Breast epithelium (tissue), 4 donors: Measurements from ENCODE around the gene SRP9. TPM values are rescaled to one million over a fixed set of nuclear protein-coding genes. Genes with fewer than 3 reads are reported as not detected.

Experiments used
- DNase-seq, 2 donors: peaks; one replicate each; pipeline ENCODE4 v3.0.0-alpha.2; 2019; ENCODE audit warnings: low spot score in 2 of 2
- H3K27ac ChIP-seq, 2 donors: fragments of 200-600 bp; sonication (generic) in 1 of 2; one replicate each; pipeline ENCODE4 v1.5.1; 2016 to 2019; ENCODE audit warnings: mild to moderate bottlenecking in 1 of 2
- H3K27me3 ChIP-seq, 2 donors: fragments of 200-600 bp; sonication (generic) in 1 of 2; one replicate each; pipeline versions ENCODE4 v1.5.1 to v1.6.0; 2017 to 2019; ENCODE audit warnings: control low read depth in 1 of 2, mild to moderate bottlenecking in 1 of 2
- H3K36me3 ChIP-seq: fragments of 200-600 bp; one replicate; pipeline ENCODE4 v1.5.1; 2019
- H3K4me1 ChIP-seq, 2 donors: fragments of 200-600 bp; sonication (generic); one replicate each; pipeline ENCODE4 v1.5.1; 2016 to 2019; ENCODE audit warnings: control low read depth in 1 of 2
- H3K4me3 ChIP-seq, 3 donors: fragments of 200-600 bp; sonication (generic); 1 replicate in 2 of 3; 2 replicates in 1 of 3; pipeline ENCODE4 v1.5.1; 2016 to 2019; ENCODE audit warnings: mild to moderate bottlenecking in 3 of 3, moderate library complexity in 2 of 3
- H3K9me3 ChIP-seq, 2 donors: fragments of 200-600 bp; sonication (generic) in 1 of 2; one replicate each; pipeline ENCODE4 v1.5.1; 2016 to 2019; ENCODE audit warnings: control low read depth in 1 of 2
- POLR2A ChIP-seq: fragments of 450-650 bp; IDR thresholded peaks from one replicate; pipeline ENCODE4 v1.6.1; 2016; ENCODE audit warnings: antibody characterized with exemption, mild to moderate bottlenecking, moderate library complexity
- POLR2AphosphoS5 ChIP-seq, 3 donors: sonication (generic); formaldehyde crosslinking; IDR thresholded peaks; one replicate each; pipeline ENCODE4 v1.6.1; 2017; ENCODE audit warnings: antibody characterized with exemption in 3 of 3
- intact Hi-C: fragments of 100-400 bp; cut with DNase I; formaldehyde crosslinking; loops from one replicate; pipeline ENCODE4 v1.15.1; 2023; ENCODE audit warnings: low total_unique reads
- total RNA-seq, 3 donors: library from RNA; depleted of rRNA; stranded (reverse); fragments of >200 nt; gene quantifications; one replicate each; pipeline ENCODE4 v1.1.0, GENCODE V29; 2016
- TF ChIP-seq, protein P1 (sequence below), 3 donors: fragments of 450-650 bp; IDR thresholded peaks; one replicate each; pipeline ENCODE4 v1.5.1; 2016 to 2017; ENCODE audit warnings: antibody characterized with exemption in 3 of 3, mild to moderate bottlenecking in 3 of 3, moderate library complexity in 3 of 3

The SRP9 gene
- total RNA-seq, 3 donors from 2014 or later, result 168 to 251 (median 205) TPM

DNA sequence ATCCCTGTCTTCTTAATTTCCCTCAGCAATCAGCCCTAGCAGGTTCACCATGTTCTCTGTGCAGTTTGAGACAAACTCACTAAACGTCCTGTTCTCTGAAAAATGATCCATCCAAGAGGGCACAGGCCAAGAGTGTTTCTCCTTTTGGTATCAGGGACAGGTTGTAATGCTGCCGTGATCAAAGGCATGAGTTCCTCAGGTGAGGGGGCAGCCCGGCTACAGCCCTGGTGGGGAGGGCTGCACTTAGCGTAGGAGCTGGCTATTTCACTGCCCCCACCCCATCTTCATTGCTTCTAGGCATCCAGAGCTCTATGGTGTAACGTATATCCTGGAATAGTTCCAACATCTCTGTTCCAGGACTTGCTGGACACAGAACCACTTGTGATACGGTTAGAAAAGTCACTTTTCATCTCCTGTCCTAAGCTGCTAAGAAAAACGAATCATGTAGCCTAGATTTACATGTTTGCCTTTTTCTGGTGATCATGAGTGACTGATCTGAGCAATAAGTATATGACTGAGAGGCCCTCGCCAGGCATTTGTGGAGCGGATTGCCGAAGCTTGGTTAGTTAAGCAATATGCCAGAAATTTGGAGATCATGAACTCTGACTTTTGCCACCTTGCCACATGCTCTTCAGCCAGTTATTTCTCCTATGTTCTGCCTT lies 41.1 kb upstream of the SRP9 start:
- DNase-seq, result no peak
- H3K4me3 ChIP-seq, result no peak overlapping the region
- H3K27me3 ChIP-seq, result no peaks in the 10 kb centered on the region
- no peaks in the 10 kb centered on the region for H3K9me3 ChIP-seq
- H3K27ac ChIP-seq, result peak overlapping the region; percentile 46 to 88
- TF ChIP-seq POLR2A (no peak), POLR2AphosphoS5 (IDR thresholded peaks at IDR 0.05) (no peak)
- TF ChIP-seq, protein P1, sequence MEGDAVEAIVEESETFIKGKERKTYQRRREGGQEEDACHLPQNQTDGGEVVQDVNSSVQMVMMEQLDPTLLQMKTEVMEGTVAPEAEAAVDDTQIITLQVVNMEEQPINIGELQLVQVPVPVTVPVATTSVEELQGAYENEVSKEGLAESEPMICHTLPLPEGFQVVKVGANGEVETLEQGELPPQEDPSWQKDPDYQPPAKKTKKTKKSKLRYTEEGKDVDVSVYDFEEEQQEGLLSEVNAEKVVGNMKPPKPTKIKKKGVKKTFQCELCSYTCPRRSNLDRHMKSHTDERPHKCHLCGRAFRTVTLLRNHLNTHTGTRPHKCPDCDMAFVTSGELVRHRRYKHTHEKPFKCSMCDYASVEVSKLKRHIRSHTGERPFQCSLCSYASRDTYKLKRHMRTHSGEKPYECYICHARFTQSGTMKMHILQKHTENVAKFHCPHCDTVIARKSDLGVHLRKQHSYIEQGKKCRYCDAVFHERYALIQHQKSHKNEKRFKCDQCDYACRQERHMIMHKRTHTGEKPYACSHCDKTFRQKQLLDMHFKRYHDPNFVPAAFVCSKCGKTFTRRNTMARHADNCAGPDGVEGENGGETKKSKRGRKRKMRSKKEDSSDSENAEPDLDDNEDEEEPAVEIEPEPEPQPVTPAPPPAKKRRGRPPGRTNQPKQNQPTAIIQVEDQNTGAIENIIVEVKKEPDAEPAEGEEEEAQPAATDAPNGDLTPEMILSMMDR (IDR thresholded peaks at IDR 0.05), result no peak
- no peaks in the 10 kb centered on the region for H3K36me3 ChIP-seq
- H3K4me1 ChIP-seq, result no peaks in the 10 kb centered on the region
- intact Hi-C loops, result no loop called here

DNA sequence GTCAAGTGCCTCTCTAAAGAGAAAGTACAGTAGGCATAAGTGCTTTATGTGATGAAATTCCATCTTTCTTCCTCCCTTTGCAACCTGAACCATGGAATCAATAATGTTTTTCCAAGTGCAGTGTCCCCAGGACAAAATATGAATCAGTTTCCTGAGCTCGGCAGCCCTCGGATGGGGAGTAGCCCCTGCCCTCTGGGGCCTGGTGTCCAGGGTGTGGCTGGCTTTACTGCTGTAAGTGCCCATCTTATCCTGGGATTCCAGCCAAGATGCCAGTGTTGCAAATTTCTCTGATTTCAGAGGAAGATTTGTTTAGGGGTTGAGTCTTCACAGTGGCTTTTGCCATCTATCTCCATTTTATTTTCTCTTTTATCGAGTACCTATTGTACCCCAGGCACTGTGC lies 40.5 kb upstream of the SRP9 start:
- no peaks in the 10 kb centered on the region for H3K27me3 ChIP-seq
- no peaks in the 10 kb centered on the region for H3K4me1 ChIP-seq
- intact Hi-C loops, result no loop called here
- DNase-seq, result no peak
- no peak for TF ChIP-seq POLR2A
- TF ChIP-seq POLR2AphosphoS5 (IDR thresholded peaks at IDR 0.05), result no peak
- TF ChIP-seq, protein P1 (IDR thresholded peaks at IDR 0.05), result no peak
- no peaks in the 10 kb centered on the region for H3K9me3 ChIP-seq
- no peak overlapping the region for H3K4me3 ChIP-seq
- H3K27ac ChIP-seq, result no peak overlapping the region
- H3K36me3 ChIP-seq, result no peaks in the 10 kb centered on the region

DNA sequence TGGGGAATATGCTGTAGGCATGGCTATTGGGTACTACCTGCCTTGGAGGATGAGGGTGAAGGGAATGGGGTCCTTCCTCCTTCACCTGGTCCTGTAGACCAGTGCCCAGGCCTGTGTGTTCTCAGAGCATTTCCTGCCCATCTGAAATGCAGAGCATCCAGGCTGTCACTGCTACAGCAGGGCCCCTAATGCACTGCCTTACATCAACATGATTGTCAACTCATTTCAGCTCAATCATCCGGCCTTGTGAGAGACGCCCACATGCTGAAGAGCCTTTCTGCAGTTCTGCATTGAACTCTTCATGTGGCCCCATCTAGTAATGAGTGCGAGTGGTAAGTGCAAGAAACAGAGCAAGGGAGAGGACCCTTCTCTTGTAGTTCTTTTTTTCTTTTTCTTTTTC lies 39.8 kb upstream of the SRP9 start:
- Histone ChIP-seq H3K4me3 (no peak overlapping the region), H3K9me3 (no peaks in the 10 kb centered on the region), H3K36me3 (no peaks in the 10 kb centered on the region), H3K27ac (no peak overlapping the region), H3K4me1 (no peaks in the 10 kb centered on the region), H3K27me3 (no peaks in the 10 kb centered on the region)
- no peak for DNase-seq
- TF ChIP-seq POLR2AphosphoS5 (IDR thresholded peaks at IDR 0.05), result no peak
- TF ChIP-seq POLR2A, result no peak
- intact Hi-C loops, result no loop called here

DNA sequence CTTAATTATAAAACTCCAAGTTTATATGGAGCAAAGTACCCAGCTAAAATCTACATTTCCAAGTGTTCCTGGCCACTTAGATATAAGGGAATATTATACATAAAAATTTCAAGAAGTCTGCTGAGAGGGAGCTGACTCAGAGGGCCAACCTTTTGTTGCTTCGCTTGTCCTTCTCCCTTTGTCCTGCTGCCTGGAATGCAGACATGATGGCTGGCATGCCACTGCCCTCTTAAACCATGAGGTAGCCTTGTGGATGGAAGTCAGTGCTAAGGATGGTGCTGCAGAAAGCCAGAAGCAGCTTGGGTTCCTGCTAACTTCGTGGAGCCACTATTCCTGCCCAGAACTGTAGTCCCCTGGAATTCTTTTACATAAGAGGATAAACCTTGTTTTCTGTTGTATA lies 38.9 kb upstream of the SRP9 start:
- Histone ChIP-seq H3K9me3 (no peaks in the 10 kb centered on the region), H3K4me3 (no peak overlapping the region), H3K27ac (no peak overlapping the region), H3K4me1 (no peaks in the 10 kb centered on the region), H3K36me3 (no peaks in the 10 kb centered on the region), H3K27me3 (no peaks in the 10 kb centered on the region)
- intact Hi-C loops, result no loop called here
- no peak for DNase-seq
- TF ChIP-seq, protein P1 (IDR thresholded peaks at IDR 0.05), result no peak
- no peak for TF ChIP-seq POLR2AphosphoS5 (IDR thresholded peaks at IDR 0.05)

DNA sequence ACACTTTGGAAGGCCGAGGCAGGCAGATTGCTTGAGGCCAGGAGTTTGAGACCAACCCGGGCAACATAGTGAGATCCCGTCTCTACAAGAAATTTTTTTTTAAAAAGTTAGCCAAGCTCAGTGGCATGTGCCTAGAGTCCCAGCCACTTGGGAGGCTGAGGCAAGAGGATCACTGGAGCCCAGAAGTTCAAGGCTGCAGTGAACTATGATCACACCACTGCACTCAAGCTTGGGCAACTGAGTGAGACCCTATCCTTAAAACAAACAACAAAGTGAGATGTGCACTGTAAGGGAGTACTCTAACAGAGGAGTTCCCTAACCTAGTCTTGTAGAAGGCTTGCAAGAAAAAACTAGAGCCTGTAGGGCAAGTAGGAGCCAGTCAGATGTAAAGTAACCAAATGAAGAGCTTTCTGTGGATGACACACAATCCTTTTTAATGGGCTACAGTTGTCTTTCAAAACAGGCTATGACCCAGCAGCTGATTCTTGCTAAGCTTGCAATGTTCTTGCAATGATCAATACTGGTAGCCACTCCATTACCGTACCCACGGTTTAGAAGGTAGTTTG lies 38.0 kb upstream of the SRP9 start:
- TF ChIP-seq POLR2AphosphoS5 (IDR thresholded peaks at IDR 0.05), result no peak
- TF ChIP-seq, protein P1 (IDR thresholded peaks at IDR 0.05), result no peak
- TF ChIP-seq POLR2A, result no peak
- no peak overlapping the region for H3K4me3 ChIP-seq
- no peak overlapping the region for H3K27ac ChIP-seq
- no peaks in the 10 kb centered on the region for H3K9me3 ChIP-seq
- intact Hi-C loops, result no loop called here
- no peaks in the 10 kb centered on the region for H3K27me3 ChIP-seq
- no peak for DNase-seq
- no peaks in the 10 kb centered on the region for H3K36me3 ChIP-seq
- H3K4me1 ChIP-seq, result no peaks in the 10 kb centered on the region
